ENCODE data around the gene JMY.

The JMY gene

GRCh38 chr5:79318935-79319614, 83.1 kb downstream of the JMY start:
- H2AFZ ChIP-seq (ENCODE audit: low read depth, low read length), result no peak overlapping the region
- no peak overlapping the region for H3K9ac ChIP-seq (ENCODE audit: low read depth, low read length)
- ATAC-seq (ENCODE audit: insufficient read depth, low read depth) (peak; percentile 66), DNase-seq (peak; percentile 7)
- H3K79me2 ChIP-seq (ENCODE audit: insufficient read depth, low read length), result no peaks in the 10 kb centered on the region
- no peak overlapping the region for H3K4me2 ChIP-seq (ENCODE audit: insufficient read depth, low read length)
- no peak for TF ChIP-seq EZH2 (IDR thresholded peaks at IDR 0.05; ENCODE audit: borderline replicate concordance, low read depth, low read length, severe bottlenecking)
- TF ChIP-seq, protein P1, sequence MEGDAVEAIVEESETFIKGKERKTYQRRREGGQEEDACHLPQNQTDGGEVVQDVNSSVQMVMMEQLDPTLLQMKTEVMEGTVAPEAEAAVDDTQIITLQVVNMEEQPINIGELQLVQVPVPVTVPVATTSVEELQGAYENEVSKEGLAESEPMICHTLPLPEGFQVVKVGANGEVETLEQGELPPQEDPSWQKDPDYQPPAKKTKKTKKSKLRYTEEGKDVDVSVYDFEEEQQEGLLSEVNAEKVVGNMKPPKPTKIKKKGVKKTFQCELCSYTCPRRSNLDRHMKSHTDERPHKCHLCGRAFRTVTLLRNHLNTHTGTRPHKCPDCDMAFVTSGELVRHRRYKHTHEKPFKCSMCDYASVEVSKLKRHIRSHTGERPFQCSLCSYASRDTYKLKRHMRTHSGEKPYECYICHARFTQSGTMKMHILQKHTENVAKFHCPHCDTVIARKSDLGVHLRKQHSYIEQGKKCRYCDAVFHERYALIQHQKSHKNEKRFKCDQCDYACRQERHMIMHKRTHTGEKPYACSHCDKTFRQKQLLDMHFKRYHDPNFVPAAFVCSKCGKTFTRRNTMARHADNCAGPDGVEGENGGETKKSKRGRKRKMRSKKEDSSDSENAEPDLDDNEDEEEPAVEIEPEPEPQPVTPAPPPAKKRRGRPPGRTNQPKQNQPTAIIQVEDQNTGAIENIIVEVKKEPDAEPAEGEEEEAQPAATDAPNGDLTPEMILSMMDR (IDR thresholded peaks at IDR 0.05; ENCODE audit: borderline replicate concordance, extremely low read depth, low read length, poor library complexity, severe bottlenecking), result no peak
- no peak overlapping the region for H3K4me3 ChIP-seq (ENCODE audit: low read depth in 1 of 2, low read length in 2 of 2)
- H4K20me1 ChIP-seq (ENCODE audit: insufficient read depth, low read length), result no peaks in the 10 kb centered on the region
- no peaks in the 10 kb centered on the region for H3K4me1 ChIP-seq (ENCODE audit: insufficient read depth, low read length)
- H3K27me3 ChIP-seq (ENCODE audit: insufficient read depth, low read length, poor library complexity), result no peaks in the 10 kb centered on the region
- no peak overlapping the region for H3K27ac ChIP-seq (ENCODE audit: low read length)
- H3K36me3 ChIP-seq (ENCODE audit: insufficient read depth, low read length), result peaks cover 27% of the 10 kb centered on the region
- H3K9me3 ChIP-seq (ENCODE audit: insufficient read depth, low read length, severe bottlenecking), result no peaks in the 10 kb centered on the region

GRCh38 chr5:79329453-79329852, 93.5 kb downstream of the JMY start:
- Histone ChIP-seq H3K27me3 (ENCODE audit: insufficient read depth, low read length, poor library complexity) (no peaks in the 10 kb centered on the region), H3K4me1 (ENCODE audit: insufficient read depth, low read length) (no peaks in the 10 kb centered on the region), H3K4me3 (ENCODE audit: low read depth in 1 of 2, low read length in 2 of 2) (no peak overlapping the region), H3K9ac (ENCODE audit: low read depth, low read length) (no peak overlapping the region), H3K27ac (ENCODE audit: low read length) (no peak overlapping the region), H3K4me2 (ENCODE audit: insufficient read depth, low read length) (no peak overlapping the region), H2AFZ (ENCODE audit: low read depth, low read length) (no peak overlapping the region), H3K9me3 (ENCODE audit: insufficient read depth, low read length, severe bottlenecking) (no peaks in the 10 kb centered on the region), H3K79me2 (ENCODE audit: insufficient read depth, low read length) (no peaks in the 10 kb centered on the region), H3K36me3 (ENCODE audit: insufficient read depth, low read length) (no peaks in the 10 kb centered on the region), H4K20me1 (ENCODE audit: insufficient read depth, low read length) (no peaks in the 10 kb centered on the region)
- ATAC-seq (ENCODE audit: insufficient read depth, low read depth) (no peak), DNase-seq (no peak)
- no peak for TF ChIP-seq EZH2 (IDR thresholded peaks at IDR 0.05; ENCODE audit: borderline replicate concordance, low read depth, low read length, severe bottlenecking)
- TF ChIP-seq, protein P1 (IDR thresholded peaks at IDR 0.05; ENCODE audit: borderline replicate concordance, extremely low read depth, low read length, poor library complexity, severe bottlenecking), result no peak

DNA sequence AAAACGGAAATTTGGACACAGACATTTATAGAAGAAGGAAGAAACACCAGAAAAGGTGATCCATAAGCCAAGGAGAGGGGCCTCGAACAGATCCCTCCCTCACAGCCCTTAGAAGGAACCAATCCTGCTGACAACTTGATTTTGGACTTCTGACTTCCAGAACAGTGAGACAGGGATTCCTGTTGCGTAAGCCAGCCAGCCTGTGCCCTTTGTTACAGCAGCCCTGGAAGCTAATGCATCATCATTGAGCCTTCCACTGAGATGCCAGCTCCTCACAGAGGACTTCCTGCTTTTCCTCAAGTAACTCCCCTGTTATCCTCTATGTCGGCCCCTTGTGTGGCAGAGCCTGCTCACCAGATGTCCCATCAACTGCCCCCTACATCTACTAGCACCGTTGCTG, 94.1 kb downstream of the JMY start:
- no peak overlapping the region for H3K4me3 ChIP-seq (ENCODE audit: low read depth in 1 of 2, low read length in 2 of 2)
- no peak for TF ChIP-seq EZH2 (IDR thresholded peaks at IDR 0.05; ENCODE audit: borderline replicate concordance, low read depth, low read length, severe bottlenecking)
- TF ChIP-seq, protein P1 (IDR thresholded peaks at IDR 0.05; ENCODE audit: borderline replicate concordance, extremely low read depth, low read length, poor library complexity, severe bottlenecking), result no peak
- no peak for ATAC-seq (ENCODE audit: insufficient read depth, low read depth)
- H3K9me3 ChIP-seq (ENCODE audit: insufficient read depth, low read length, severe bottlenecking), result no peaks in the 10 kb centered on the region
- H3K9ac ChIP-seq (ENCODE audit: low read depth, low read length), result no peak overlapping the region
- no peaks in the 10 kb centered on the region for H3K27me3 ChIP-seq (ENCODE audit: insufficient read depth, low read length, poor library complexity)
- H4K20me1 ChIP-seq (ENCODE audit: insufficient read depth, low read length), result no peaks in the 10 kb centered on the region
- no peaks in the 10 kb centered on the region for H3K4me1 ChIP-seq (ENCODE audit: insufficient read depth, low read length)
- no peak overlapping the region for H3K4me2 ChIP-seq (ENCODE audit: insufficient read depth, low read length)
- no peak for DNase-seq
- no peak overlapping the region for H2AFZ ChIP-seq (ENCODE audit: low read depth, low read length)
- H3K36me3 ChIP-seq (ENCODE audit: insufficient read depth, low read length), result no peaks in the 10 kb centered on the region
- H3K27ac ChIP-seq (ENCODE audit: low read length), result no peak overlapping the region
- no peaks in the 10 kb centered on the region for H3K79me2 ChIP-seq (ENCODE audit: insufficient read depth, low read length)
